Keratinocyte (primary cell): ENCODE results near the gene GP9. TPM values are rescaled to one million over a fixed set of nuclear protein-coding genes. Genes with fewer than 3 reads are reported as not detected.

Experiments used
- DNase-seq: peaks from one replicate; pipeline ENCODE4 v3.0.0-alpha.2; 2011; ENCODE audit warnings: low read depth, missing footprints, low spot score
- FAIRE-seq: peaks from 2 replicates; lab custom pipeline; 2011; peaks lifted over from hg19 to GRCh38; lab: Jason Lieb, UNC
- H2AFZ ChIP-seq: 2 replicates; pipeline ENCODE4 v1.6.0; 2012; ENCODE audit warnings: low read length, control low read depth, inconsistent platforms; ENCODE audit not compliant: control insufficient read depth
- H3K27ac ChIP-seq: 2 replicates; pipeline ENCODE4 v1.5.1; 2011; ENCODE audit warnings: low read length; ENCODE audit not compliant: control insufficient read depth, insufficient read depth
- H3K27me3 ChIP-seq: 3 replicates; pipeline ENCODE4 v1.6.0; 2011; ENCODE audit warnings: low read length; ENCODE audit not compliant: control insufficient read depth, insufficient read depth; ENCODE audit errors: extremely low read depth
- H3K36me3 ChIP-seq, 2 experiments: 2 replicates in 1 of 2; 3 replicates in 1 of 2; pipeline ENCODE4 v1.5.1; 2011; ENCODE audit warnings: low read length in 2 of 2, mild to moderate bottlenecking in 1 of 2; ENCODE audit not compliant: control insufficient read depth in 2 of 2, insufficient read depth in 2 of 2; ENCODE audit errors: extremely low read depth in 1 of 2
- H3K4me1 ChIP-seq: 3 replicates; pipeline ENCODE4 v1.5.1; 2011; ENCODE audit warnings: low read length; ENCODE audit not compliant: control insufficient read depth, insufficient read depth; ENCODE audit errors: extremely low read depth
- H3K4me2 ChIP-seq: 3 replicates; pipeline ENCODE4 v1.6.0; 2011; ENCODE audit warnings: low read depth, low read length; ENCODE audit not compliant: control insufficient read depth, insufficient read depth; ENCODE audit errors: extremely low read depth
- H3K4me3 ChIP-seq, 3 experiments: fragments of 200-600 bp in 1 of 3; sonication (generic) in 1 of 3; 2 replicates in 2 of 3; 3 replicates in 1 of 3; pipeline ENCODE4 v1.5.1; 2011 to 2016; ENCODE audit warnings: low read length in 3 of 3, mild to moderate bottlenecking in 3 of 3, control low read depth in 2 of 3, inconsistent platforms in 1 of 3, low read depth in 1 of 3, mixed read lengths in 1 of 3, mixed run types in 1 of 3, moderate library complexity in 1 of 3; ENCODE audit not compliant: control insufficient read depth in 2 of 3, insufficient read depth in 2 of 3; ENCODE audit errors: extremely low read depth in 1 of 3
- H3K79me2 ChIP-seq: 2 replicates; pipeline ENCODE4 v1.6.0; 2012; ENCODE audit warnings: low read length; ENCODE audit not compliant: control insufficient read depth, insufficient read depth
- H3K9ac ChIP-seq: 3 replicates; pipeline ENCODE4 v1.6.0; 2011; ENCODE audit warnings: low read length; ENCODE audit not compliant: control insufficient read depth, insufficient read depth; ENCODE audit errors: extremely low read depth
- H3K9me1 ChIP-seq: 3 replicates; pipeline ENCODE4 v1.6.0; 2011; ENCODE audit warnings: low read length; ENCODE audit not compliant: control insufficient read depth, insufficient read depth; ENCODE audit errors: extremely low read depth
- H3K9me3 ChIP-seq: 2 replicates; pipeline ENCODE4 v1.5.1; 2012; ENCODE audit warnings: low read depth, low read length; ENCODE audit not compliant: control insufficient read depth
- H4K20me1 ChIP-seq: 3 replicates; pipeline ENCODE4 v1.6.0; 2011; ENCODE audit warnings: low read length; ENCODE audit not compliant: control insufficient read depth, insufficient read depth; ENCODE audit errors: extremely low read depth
- CTCF ChIP-seq, 3 experiments: IDR thresholded peaks in 1 of 3; conservative IDR thresholded peaks in 1 of 3; optimal IDR thresholded peaks in 1 of 3; 2 replicates in 2 of 3; 3 replicates in 1 of 3; pipeline versions ENCODE3 to v1.5.1; 2011; ENCODE audit warnings: low read length in 3 of 3, mild to moderate bottlenecking in 3 of 3, moderate library complexity in 2 of 3, control low read depth in 1 of 3, inconsistent platforms in 1 of 3; ENCODE audit not compliant: insufficient read depth in 2 of 3; ENCODE audit errors: extremely low read depth in 1 of 3
- EZH2 ChIP-seq: IDR thresholded peaks from one replicate; pipeline ENCODE4 v1.6.1; 2012; ENCODE audit warnings: inconsistent platforms, mild to moderate bottlenecking, low read length, moderate library complexity
- dilution Hi-C: fragments of 300-500 bp; cut with MboI; formaldehyde crosslinking; loops from one replicate; pipeline ENCODE4 v1.7.0; 2020; ENCODE audit warnings: low sequenced_read_pairs; ENCODE audit not compliant: extremely low pct_ligation_motif_present
- polyA plus RNA-seq, 5 experiments: library from polyadenylated mRNA; depleted of rRNA in 3 of 5; stranded (reverse) in 3 of 5; stranded (forward) in 1 of 5; unstranded in 1 of 5; fragments of >200 nt; gene quantifications; 1 replicate in 1 of 5; 2 replicates in 3 of 5; 3 replicates in 1 of 5; pipeline versions ENCODE4 v1.2.1 to v1.2.3, GENCODE V29; 2011 to 2012; ENCODE audit warnings: missing spikeins in 2 of 5, low read depth in 1 of 5, low replicate concordance in 1 of 5

The GP9 gene
- polyA plus RNA-seq, 1 donor (not counting 4 experiments of a cell fraction or from before 2014, with no cell fraction given), result not detected

- FAIRE-seq (no peak), DNase-seq (no peak)
- dilution Hi-C loops, result loop anchor here (10.0 kb wide), 1 partner anchor 59 kb away; no protein-coding TSS in a partner anchor
- no peak overlapping the region for H3K4me3 ChIP-seq
- H3K36me3 ChIP-seq, result no peaks in the 10 kb centered on the region
- no peak overlapping the region for H2AFZ ChIP-seq
- H3K9ac ChIP-seq, result no peak overlapping the region
- H3K27me3 ChIP-seq, result no peaks in the 10 kb centered on the region
- no peaks in the 10 kb centered on the region for H4K20me1 ChIP-seq
- H3K9me1 ChIP-seq, result no peaks in the 10 kb centered on the region
- no peak for TF ChIP-seq EZH2
- no peak for TF ChIP-seq CTCF (optimal IDR thresholded peaks at IDR 0.05 in 1 of 3, IDR thresholded peaks at IDR 0.05 in 1 of 3, conservative IDR thresholded peaks at IDR 0.05 in 1 of 3; ENCODE audit: extremely low read depth in 1 of 3, insufficient read depth in 2 of 3, low read length in 3 of 3)
- H3K79me2 ChIP-seq, result no peaks in the 10 kb centered on the region
- no peak overlapping the region for H3K27ac ChIP-seq
- H3K9me3 ChIP-seq, result no peaks in the 10 kb centered on the region
- H3K4me1 ChIP-seq, result no peaks in the 10 kb centered on the region
- H3K4me2 ChIP-seq, result no peak overlapping the region
Measured at GRCh38 chr3:129015388-129016105, 45.0 kb upstream of the GP9 start.

GRCh38 chr3:129016356-129016719 lies 44.2 kb upstream of the GP9 start:
- no peak overlapping the region for H2AFZ ChIP-seq
- TF ChIP-seq EZH2, result no peak
- TF ChIP-seq CTCF (optimal IDR thresholded peaks at IDR 0.05 in 1 of 3, IDR thresholded peaks at IDR 0.05 in 1 of 3, conservative IDR thresholded peaks at IDR 0.05 in 1 of 3; ENCODE audit: extremely low read depth in 1 of 3, insufficient read depth in 2 of 3, low read length in 3 of 3), result peak in 2 of 3 experiments; percentile 45 to 58
- dilution Hi-C loops, result loop anchor here (10.0 kb wide), 1 partner anchor 58 kb away; no protein-coding TSS in a partner anchor
- no peaks in the 10 kb centered on the region for H3K9me1 ChIP-seq
- no peak overlapping the region for H3K4me3 ChIP-seq
- no peak overlapping the region for H3K4me2 ChIP-seq
- no peaks in the 10 kb centered on the region for H3K36me3 ChIP-seq
- H3K4me1 ChIP-seq, result no peaks in the 10 kb centered on the region
- H3K27ac ChIP-seq, result no peak overlapping the region
- H3K79me2 ChIP-seq, result no peaks in the 10 kb centered on the region
- no peaks in the 10 kb centered on the region for H3K9me3 ChIP-seq
- H4K20me1 ChIP-seq, result no peaks in the 10 kb centered on the region
- no peak for DNase-seq
- no peak overlapping the region for H3K9ac ChIP-seq
- FAIRE-seq, result no peak
- no peaks in the 10 kb centered on the region for H3K27me3 ChIP-seq
